ENCODE data around the gene UPF1.

UPF1 gene

GRCh38 chr19:18831524-18832305 is at the start of gene UPF1:
TSS of gene UPF1 (plus strand) at chr19:18831959. CDS start at chr19:18832210, 251 bp downstream.
- DNase-seq = peak; percentile 82

GRCh38 chr19:18782559-18783225 is 49.1 kb upstream of the UPF1 start:
- DNase-seq = no peak

GRCh38 chr19:18783958-18784785 is 47.6 kb upstream of the UPF1 start:
- DNase-seq = no peak

- DNase-seq = no peak
These were observed 47.0 kb upstream of the UPF1 start for GRCh38 chr19:18784786-18785120.

- no peak for DNase-seq
These were observed 46.3 kb upstream of the UPF1 start for GRCh38 chr19:18785179-18786124.

- DNase-seq = no peak
These were observed 43.0 kb upstream of the UPF1 start for GRCh38 chr19:18788529-18789421.

- no peak for DNase-seq
These were observed 42.3 kb upstream of the UPF1 start for GRCh38 chr19:18789422-18789869.

- no peak for DNase-seq
These were observed 41.7 kb upstream of the UPF1 start for GRCh38 chr19:18789883-18790565.

- no peak for DNase-seq
These were observed 41.0 kb upstream of the UPF1 start, which contains the start of gene COMP for GRCh38 chr19:18790566-18791314. TSS of gene COMP (minus strand) at chr19:18791305. CDS start at chr19:18791269, 36 bp downstream.

GRCh38 chr19:18791315-18791678 is 40.5 kb upstream of the UPF1 start:
- DNase-seq = no peak

- no peak for DNase-seq
These were observed 39.1 kb upstream of the UPF1 start for GRCh38 chr19:18792661-18793060.

GRCh38 chr19:18793144-18794028 is 38.4 kb upstream of the UPF1 start:
- no peak for DNase-seq

GRCh38 chr19:18794029-18794313 is 37.8 kb upstream of the UPF1 start:
- no peak for DNase-seq

- no peak for DNase-seq
These were observed 37.1 kb upstream of the UPF1 start for GRCh38 chr19:18794692-18795091.

- no peak for DNase-seq
These were observed 36.2 kb upstream of the UPF1 start for GRCh38 chr19:18795540-18795939.

GRCh38 chr19:18796239-18796638 is 35.5 kb upstream of the UPF1 start:
- DNase-seq = no peak

GRCh38 chr19:18798384-18799352 is 33.1 kb upstream of the UPF1 start:
- no peak for DNase-seq

All from NCI-H2107 (cell line).